Measurements from ENCODE around the gene TMEM231. TPM values are rescaled to one million over a fixed set of nuclear protein-coding genes. Genes with fewer than 3 reads are reported as not detected.

Gene TMEM231, protein sequence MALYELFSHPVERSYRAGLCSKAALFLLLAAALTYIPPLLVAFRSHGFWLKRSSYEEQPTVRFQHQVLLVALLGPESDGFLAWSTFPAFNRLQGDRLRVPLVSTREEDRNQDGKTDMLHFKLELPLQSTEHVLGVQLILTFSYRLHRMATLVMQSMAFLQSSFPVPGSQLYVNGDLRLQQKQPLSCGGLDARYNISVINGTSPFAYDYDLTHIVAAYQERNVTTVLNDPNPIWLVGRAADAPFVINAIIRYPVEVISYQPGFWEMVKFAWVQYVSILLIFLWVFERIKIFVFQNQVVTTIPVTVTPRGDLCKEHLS
- 12.0 and 15.5 TPM in 2 replicates for total RNA-seq

DNA sequence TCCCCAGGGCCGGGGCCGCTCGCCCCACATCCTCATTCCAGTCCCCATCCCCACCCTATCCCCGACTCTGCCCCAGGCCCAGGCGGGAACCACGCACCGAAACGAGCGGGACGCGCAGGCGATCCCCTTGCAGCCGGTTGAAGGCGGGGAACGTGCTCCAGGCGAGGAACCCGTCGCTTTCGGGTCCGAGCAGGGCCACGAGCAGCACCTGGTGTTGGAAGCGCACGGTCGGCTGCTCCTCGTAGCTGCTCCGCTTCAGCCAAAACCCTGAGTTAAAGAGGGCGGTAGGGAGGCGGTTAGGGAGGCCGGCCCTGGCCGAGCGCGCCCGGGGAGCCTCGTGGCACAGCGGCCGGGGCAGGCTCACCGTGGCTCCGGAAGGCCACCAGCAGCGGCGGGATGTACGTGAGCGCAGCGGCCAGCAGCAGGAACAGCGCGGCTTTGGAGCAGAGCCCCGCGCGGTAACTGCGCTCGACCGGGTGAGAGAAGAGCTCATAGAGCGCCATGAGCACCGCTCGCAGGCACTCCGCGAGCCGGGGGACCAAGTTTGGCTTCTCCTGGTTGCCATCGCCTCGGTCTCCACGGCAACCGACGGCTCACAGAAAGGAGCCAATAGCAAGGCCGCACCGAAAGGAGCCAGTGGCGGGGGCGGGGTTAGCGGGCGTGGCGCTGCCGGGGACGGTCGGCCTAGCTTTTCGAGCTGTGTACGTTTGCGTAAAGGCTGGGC lies at the start of gene TMEM231:
TMEM231 (minus strand) TSS at position 546 of the 724 bp plus-strand sequence; CDS start at position 503, 43 bp downstream.

DNA sequence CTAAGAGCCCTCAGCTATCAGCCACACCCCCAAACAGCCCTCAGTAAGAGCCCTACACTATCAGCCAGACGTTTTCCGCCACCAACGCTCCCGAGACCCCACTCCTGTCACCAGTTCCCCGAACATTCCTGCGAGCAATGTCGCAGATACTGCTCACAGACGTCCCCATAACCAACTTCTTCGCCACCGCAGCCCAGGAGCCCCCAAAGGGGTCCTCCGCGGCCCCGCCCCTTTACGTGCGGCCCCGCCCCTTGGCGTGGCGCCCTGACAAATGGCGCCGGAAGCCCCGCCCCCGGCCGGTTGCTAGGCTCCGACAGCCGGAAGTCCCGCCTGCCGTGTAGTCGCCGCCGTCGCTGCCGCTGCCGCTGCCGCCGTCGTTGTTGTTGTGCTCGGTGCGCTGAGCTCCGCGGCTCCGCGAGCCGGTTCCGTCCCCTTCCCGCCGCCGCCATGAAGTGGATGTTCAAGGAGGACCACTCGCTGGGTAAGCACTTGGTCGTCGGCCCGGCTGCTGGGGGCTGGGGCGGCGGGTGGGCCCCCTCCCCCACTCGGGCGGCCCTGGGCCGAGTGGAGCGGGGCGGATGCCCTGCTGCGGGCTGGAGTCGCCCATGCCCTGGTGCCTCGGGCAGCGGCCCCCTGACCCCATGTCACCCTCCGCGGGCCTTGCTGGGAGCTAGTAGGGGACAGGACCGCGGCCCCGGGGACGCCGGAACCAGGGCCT lies 10.1 kb upstream of the TMEM231 start, which contains the start of gene GABARAPL2:
GABARAPL2 (plus strand) TSS at position 340 of the 718 bp plus-strand sequence; CDS start at position 448, 108 bp downstream.

DNA sequence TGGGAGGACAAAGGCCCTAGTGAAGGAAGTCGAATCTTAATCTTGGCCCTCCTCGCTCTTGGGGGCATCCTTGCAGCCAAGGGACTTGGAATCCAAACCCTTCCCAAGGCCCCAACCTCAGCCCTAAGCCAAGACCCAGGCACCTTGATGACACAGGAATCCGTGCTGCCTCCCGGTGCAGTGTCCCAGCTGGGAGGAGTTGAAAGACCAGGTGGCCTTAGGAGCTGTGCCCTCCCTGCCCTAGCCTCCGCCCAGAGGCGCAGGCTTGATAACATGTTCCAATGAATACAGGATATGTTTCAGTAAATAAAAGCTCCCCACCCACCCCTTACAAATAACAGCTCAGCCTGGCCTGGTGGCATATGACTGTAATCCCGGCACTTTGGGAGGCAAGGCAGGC lies 20.2 kb downstream of the TMEM231 start, which contains the start of gene CHST5:
CHST5 (minus strand) TSS at position 208 of the 400 bp plus-strand sequence. CDS start 5,724 bp downstream, outside the sequence.

DNA sequence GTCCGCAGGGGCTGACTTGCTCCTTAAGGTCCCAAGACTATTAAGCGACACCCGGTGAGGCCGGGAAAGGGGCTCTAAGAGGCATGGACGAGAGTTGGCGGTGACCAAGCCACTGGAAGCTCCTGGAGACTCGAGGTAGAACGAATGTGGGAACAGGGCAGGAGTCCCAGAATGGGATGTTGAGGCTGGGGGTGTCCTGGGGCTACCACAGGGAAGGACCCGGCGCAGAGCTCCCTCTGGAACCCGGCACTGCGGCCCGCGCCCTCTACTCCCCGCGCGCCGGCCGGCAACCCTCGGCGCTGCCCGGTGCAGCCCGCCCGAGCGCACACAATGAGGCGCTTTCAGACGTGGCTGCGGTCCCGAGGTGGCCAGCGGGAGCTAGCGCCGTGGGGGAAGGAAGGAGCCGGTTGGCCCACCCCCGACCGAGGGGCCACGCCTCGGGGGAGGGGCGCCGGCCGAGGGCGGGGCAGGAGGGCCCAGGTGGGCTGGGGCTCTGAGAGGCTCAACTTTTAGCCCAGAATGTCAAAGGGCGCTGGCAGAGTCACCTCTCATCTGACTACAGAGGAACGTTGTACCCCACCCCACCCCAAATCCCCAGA lies 60.9 kb downstream of the TMEM231 start, which contains the start of gene CHST6:
CHST6 (minus strand) TSS at position 366 of the 599 bp plus-strand sequence. CDS start 15,613 bp downstream, outside the sequence.

Other genes starting within 250 kb of the TMEM231 start
- gene CFDP1, start 122.7 kb downstream of the TMEM231 start, total RNA-seq: 50.1 and 53.6 TPM in 2 replicates
- 9.5 and 11.9 TPM in 2 replicates for gene TMEM170A, start 91.6 kb downstream of the TMEM231 start, total RNA-seq
- 0.31 and 0.92 TPM in 2 replicates for gene CHST6, start 60.8 kb downstream of the TMEM231 start, total RNA-seq
- gene CHST5, start 20.1 kb downstream of the TMEM231 start, total RNA-seq: 0.13 TPM in 1 of 2 replicates, not detected in the other
- 38.8 and 52.6 TPM in 2 replicates for gene GABARAPL2, start 10.1 kb upstream of the TMEM231 start, total RNA-seq
- 35.8 and 57.1 TPM in 2 replicates for gene ADAT1, start 67.0 kb upstream of the TMEM231 start, total RNA-seq
- gene KARS1, start 91.4 kb upstream of the TMEM231 start, total RNA-seq: 135 and 143 TPM in 2 replicates
- 50.1 and 50.7 TPM in 2 replicates for gene TERF2IP, start 91.5 kb upstream of the TMEM231 start, total RNA-seq
- not detected in 2 replicates for gene CPHXL2, start 120.8 kb upstream of the TMEM231 start, total RNA-seq
- gene DUXB, start 145.2 kb upstream of the TMEM231 start, total RNA-seq: not detected in 2 replicates
- gene CPHXL, start 170.2 kb upstream of the TMEM231 start, total RNA-seq: not detected in 2 replicates

Data from aortic smooth muscle cell (primary cell).